ENCODE results near the gene ARHGEF28.

Gene ARHGEF28

GRCh38 chr5:73977146-73977545 is 351.1 kb downstream of the ARHGEF28 start:
- no peak for DNase-seq

GRCh38 chr5:73979321-73979720 is 353.3 kb downstream of the ARHGEF28 start:
- DNase-seq = no peak

- no peak for DNase-seq
Measured at GRCh38 chr5:73981704-73982103, 355.7 kb downstream of the ARHGEF28 start.

- no peak for DNase-seq
Measured at GRCh38 chr5:73983644-73984043, 357.6 kb downstream of the ARHGEF28 start.

GRCh38 chr5:73985145-73985544 is 359.1 kb downstream of the ARHGEF28 start:
- no peak for DNase-seq

- DNase-seq = no peak
Measured at GRCh38 chr5:73986729-73987128, 360.7 kb downstream of the ARHGEF28 start.

DNA sequence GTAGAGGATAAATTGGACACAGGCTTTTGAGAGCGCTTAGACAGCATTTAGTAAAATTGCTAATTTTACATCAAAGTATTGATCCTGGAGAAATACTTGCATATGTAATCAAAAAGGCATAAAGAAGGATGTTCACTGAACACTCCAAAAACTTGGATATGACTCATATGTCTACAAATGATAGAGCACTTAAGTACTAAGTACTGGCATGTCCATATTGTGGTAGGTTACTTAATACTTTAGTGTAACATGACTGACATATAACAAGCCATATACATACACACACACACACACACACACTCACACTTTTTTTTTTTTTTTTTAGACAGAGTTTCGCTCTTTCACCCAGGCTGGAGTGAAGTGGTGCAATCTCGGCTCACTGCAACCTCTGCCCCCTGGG is 361.9 kb downstream of the ARHGEF28 start:
- no peak for DNase-seq

DNA sequence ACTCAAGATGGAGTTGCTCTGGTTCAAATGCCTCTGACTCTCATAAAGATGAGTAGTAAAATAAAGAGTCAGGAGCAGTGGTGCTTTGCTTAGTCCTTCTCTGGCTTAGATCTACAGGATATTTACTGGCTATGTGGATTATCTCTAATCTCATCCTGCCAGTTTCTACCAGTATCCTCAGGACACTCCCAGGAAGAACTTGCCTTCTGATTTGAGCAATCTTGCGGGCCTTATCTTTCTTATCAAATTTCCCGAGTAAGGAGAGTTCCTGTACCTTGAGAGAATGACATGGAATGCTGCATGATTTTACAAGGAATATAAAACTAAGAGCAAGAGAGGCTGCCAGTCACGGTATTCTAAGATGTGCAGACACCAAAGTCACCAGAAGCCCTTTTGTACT is 364.0 kb downstream of the ARHGEF28 start:
- no peak for DNase-seq

Data from DMS79 (cell line).